SJCRH30 (cell line): ENCODE results near the gene MLH1. TPM values are rescaled to one million over a fixed set of nuclear protein-coding genes. Genes with fewer than 3 reads are reported as not detected.

ENCODE experiments used
- DNase-seq, 2 experiments: peaks; one replicate each; pipeline ENCODE4 v3.0.0-alpha.2; 2015 to 2020
- H3K27ac ChIP-seq: fragments of 250-450 bp; sonication (Bioruptor Pico); 2 replicates; pipeline ENCODE4 v1.5.1; 2020; ENCODE audit warnings: mild to moderate bottlenecking, moderate library complexity
- H3K27me3 ChIP-seq: fragments of 250-450 bp; sonication (Bioruptor Pico); 2 replicates; pipeline ENCODE4 v1.5.1; 2020; ENCODE audit warnings: mild to moderate bottlenecking, moderate library complexity
- H3K36me3 ChIP-seq: fragments of 250-450 bp; sonication (Bioruptor Pico); 2 replicates; pipeline ENCODE4 v1.5.1; 2020; ENCODE audit warnings: mild to moderate bottlenecking, moderate library complexity
- H3K4me1 ChIP-seq: fragments of 250-450 bp; sonication (Bioruptor Pico); 2 replicates; pipeline ENCODE4 v1.5.1; 2020; ENCODE audit warnings: mild to moderate bottlenecking, moderate library complexity
- H3K4me3 ChIP-seq: fragments of 250-450 bp; sonication (Bioruptor Pico); 2 replicates; pipeline ENCODE4 v1.5.1; 2020; ENCODE audit warnings: mild to moderate bottlenecking, moderate library complexity
- H3K9me3 ChIP-seq: fragments of 250-450 bp; sonication (Bioruptor Pico); replicated peaks from 2 replicates; pipeline ENCODE4 v1.5.1; 2020; ENCODE audit warnings: mild to moderate bottlenecking, moderate library complexity
- total RNA-seq: library from RNA; depleted of rRNA; stranded (reverse); fragments of >200 nt; shearing (Covaris generic); gene quantifications from 2 replicates; pipeline ENCODE4 v1.2.3, GENCODE V29; 2014

Gene MLH1
- total RNA-seq, 1 experiment from 2014 or later = 40.7 TPM

- peak; percentile 26 to 53 for DNase-seq
- Histone ChIP-seq H3K4me1 (peaks cover 28% of the 10 kb centered on the region), H3K9me3 (no peaks in the 10 kb centered on the region), H3K4me3 (no peak overlapping the region), H3K27ac (peak overlapping the region; percentile 75; the same call in 1 of the 2 replicates), H3K36me3 (no peaks in the 10 kb centered on the region; the same call in 1 of the 2 replicates), H3K27me3 (no peaks in the 10 kb centered on the region)
Measured at GRCh38 chr3:37071921-37072320, 78.6 kb downstream of the MLH1 start.

- H3K9me3 ChIP-seq = no peaks in the 10 kb centered on the region
- peak overlapping the region; percentile 75 for H3K27ac ChIP-seq
- H3K4me1 ChIP-seq = peaks cover 28% of the 10 kb centered on the region
- H3K36me3 ChIP-seq = no peaks in the 10 kb centered on the region; the same call in 1 of the 2 replicates
- H3K4me3 ChIP-seq = peak overlapping the region; percentile 25
- DNase-seq = peak; percentile 71 to 85
- H3K27me3 ChIP-seq = no peaks in the 10 kb centered on the region
Measured at GRCh38 chr3:37072892-37073291, 79.6 kb downstream of the MLH1 start.

GRCh38 chr3:37074178-37074577 lies 80.9 kb downstream of the MLH1 start:
- Histone ChIP-seq H3K9me3 (no peaks in the 10 kb centered on the region), H3K27ac (no peak overlapping the region), H3K36me3 (no peaks in the 10 kb centered on the region; the same call in 1 of the 2 replicates), H3K4me3 (no peak overlapping the region), H3K4me1 (peaks cover 28% of the 10 kb centered on the region), H3K27me3 (no peaks in the 10 kb centered on the region)
- DNase-seq = peak in 1 of 2 experiments; percentile 14

GRCh38 chr3:37075955-37076354 lies 82.6 kb downstream of the MLH1 start:
- Histone ChIP-seq H3K27me3 (no peaks in the 10 kb centered on the region), H3K36me3 (no peaks in the 10 kb centered on the region; the same call in 1 of the 2 replicates), H3K4me3 (no peak overlapping the region), H3K4me1 (peaks cover 28% of the 10 kb centered on the region), H3K9me3 (no peaks in the 10 kb centered on the region), H3K27ac (no peak overlapping the region)
- DNase-seq = no peak

GRCh38 chr3:37082317-37082716 lies 89.0 kb downstream of the MLH1 start:
- Histone ChIP-seq H3K36me3 (no peaks in the 10 kb centered on the region), H3K4me1 (no peaks in the 10 kb centered on the region), H3K27ac (no peak overlapping the region), H3K9me3 (no peaks in the 10 kb centered on the region), H3K4me3 (no peak overlapping the region), H3K27me3 (no peaks in the 10 kb centered on the region)
- no peak for DNase-seq

GRCh38 chr3:37086918-37087317 lies 93.6 kb downstream of the MLH1 start:
- no peaks in the 10 kb centered on the region for H3K27me3 ChIP-seq
- H3K9me3 ChIP-seq = no peaks in the 10 kb centered on the region
- H3K36me3 ChIP-seq = no peaks in the 10 kb centered on the region
- H3K4me3 ChIP-seq = no peak overlapping the region
- DNase-seq = no peak
- no peak overlapping the region for H3K27ac ChIP-seq
- H3K4me1 ChIP-seq = no peaks in the 10 kb centered on the region

- Histone ChIP-seq H3K9me3 (no peaks in the 10 kb centered on the region), H3K27me3 (no peaks in the 10 kb centered on the region), H3K4me1 (no peaks in the 10 kb centered on the region), H3K4me3 (no peak overlapping the region), H3K36me3 (no peaks in the 10 kb centered on the region), H3K27ac (no peak overlapping the region)
- no peak for DNase-seq
Measured at GRCh38 chr3:37087870-37088269, 94.6 kb downstream of the MLH1 start.

- Histone ChIP-seq H3K27ac (no peak overlapping the region), H3K36me3 (peaks cover 6% of the 10 kb centered on the region; the same call in 1 of the 2 replicates), H3K4me1 (peaks cover 7% of the 10 kb centered on the region), H3K27me3 (no peaks in the 10 kb centered on the region), H3K9me3 (no peaks in the 10 kb centered on the region), H3K4me3 (no peak overlapping the region)
- DNase-seq = no peak
Measured at GRCh38 chr3:37092484-37092883, 99.2 kb downstream of the MLH1 start.

GRCh38 chr3:37093481-37093880 lies 100.2 kb downstream of the MLH1 start:
- peaks cover 7% of the 10 kb centered on the region for H3K4me1 ChIP-seq
- H3K9me3 ChIP-seq = no peaks in the 10 kb centered on the region
- no peak overlapping the region for H3K4me3 ChIP-seq
- no peaks in the 10 kb centered on the region for H3K27me3 ChIP-seq
- H3K36me3 ChIP-seq = peaks cover 6% of the 10 kb centered on the region; the same call in 1 of the 2 replicates
- H3K27ac ChIP-seq = no peak overlapping the region
- DNase-seq = no peak

- Histone ChIP-seq H3K36me3 (peaks cover 6% of the 10 kb centered on the region; the same call in 1 of the 2 replicates), H3K4me1 (peaks cover 7% of the 10 kb centered on the region), H3K4me3 (no peak overlapping the region), H3K27ac (no peak overlapping the region), H3K9me3 (no peaks in the 10 kb centered on the region), H3K27me3 (no peaks in the 10 kb centered on the region)
- DNase-seq = no peak
Measured at GRCh38 chr3:37094636-37095035, 101.3 kb downstream of the MLH1 start.

GRCh38 chr3:37096288-37096687 lies 103.0 kb downstream of the MLH1 start:
- Histone ChIP-seq H3K36me3 (peaks cover 6% of the 10 kb centered on the region; the same call in 1 of the 2 replicates), H3K9me3 (no peaks in the 10 kb centered on the region), H3K27me3 (no peaks in the 10 kb centered on the region), H3K27ac (no peak overlapping the region; the same call in 1 of the 2 replicates), H3K4me1 (peaks cover 7% of the 10 kb centered on the region), H3K4me3 (no peak overlapping the region)
- peak in 1 of 2 experiments; percentile 18 for DNase-seq

GRCh38 chr3:37096975-37097374 lies 103.7 kb downstream of the MLH1 start:
- H3K27me3 ChIP-seq = no peaks in the 10 kb centered on the region
- H3K4me1 ChIP-seq = peaks cover 7% of the 10 kb centered on the region
- peaks cover 6% of the 10 kb centered on the region; the same call in 1 of the 2 replicates for H3K36me3 ChIP-seq
- H3K4me3 ChIP-seq = no peak overlapping the region
- no peak overlapping the region for H3K27ac ChIP-seq
- no peak for DNase-seq
- no peaks in the 10 kb centered on the region for H3K9me3 ChIP-seq

- H3K27ac ChIP-seq = no peak overlapping the region
- peaks cover 7% of the 10 kb centered on the region for H3K4me1 ChIP-seq
Measured at GRCh38 chr3:37097776-37098175, 104.5 kb downstream of the MLH1 start.

GRCh38 chr3:37098884-37099283 lies 105.6 kb downstream of the MLH1 start:
- Histone ChIP-seq H3K27me3 (no peaks in the 10 kb centered on the region), H3K27ac (no peak overlapping the region), H3K36me3 (peaks cover 6% of the 10 kb centered on the region; the same call in 1 of the 2 replicates), H3K4me3 (no peak overlapping the region), H3K9me3 (no peaks in the 10 kb centered on the region), H3K4me1 (peaks cover 7% of the 10 kb centered on the region)
- no peak for DNase-seq

More at GRCh38 chr3:37097776-37098175, 104.5 kb downstream of the MLH1 start:
- Histone ChIP-seq H3K9me3 (no peaks in the 10 kb centered on the region), H3K36me3 (peaks cover 6% of the 10 kb centered on the region; the same call in 1 of the 2 replicates), H3K27me3 (no peaks in the 10 kb centered on the region), H3K4me3 (no peak overlapping the region)
- DNase-seq = no peak

- Histone ChIP-seq H3K9me3 (no peaks in the 10 kb centered on the region), H3K4me1 (peaks cover 7% of the 10 kb centered on the region), H3K27me3 (no peaks in the 10 kb centered on the region), H3K36me3 (peaks cover 6% of the 10 kb centered on the region; the same call in 1 of the 2 replicates), H3K4me3 (no peak overlapping the region), H3K27ac (no peak overlapping the region)
- no peak for DNase-seq
Measured at GRCh38 chr3:37099469-37099868, 106.2 kb downstream of the MLH1 start.

GRCh38 chr3:37100411-37100810 lies 107.1 kb downstream of the MLH1 start:
- no peak overlapping the region for H3K27ac ChIP-seq
- no peak overlapping the region for H3K4me3 ChIP-seq
- no peaks in the 10 kb centered on the region for H3K9me3 ChIP-seq
- no peak for DNase-seq
- no peaks in the 10 kb centered on the region for H3K27me3 ChIP-seq
- H3K36me3 ChIP-seq = peaks cover 3% of the 10 kb centered on the region; the same call in 1 of the 2 replicates
- H3K4me1 ChIP-seq = peaks cover 7% of the 10 kb centered on the region
